ENCODE results near the gene GPR119.

DNA sequence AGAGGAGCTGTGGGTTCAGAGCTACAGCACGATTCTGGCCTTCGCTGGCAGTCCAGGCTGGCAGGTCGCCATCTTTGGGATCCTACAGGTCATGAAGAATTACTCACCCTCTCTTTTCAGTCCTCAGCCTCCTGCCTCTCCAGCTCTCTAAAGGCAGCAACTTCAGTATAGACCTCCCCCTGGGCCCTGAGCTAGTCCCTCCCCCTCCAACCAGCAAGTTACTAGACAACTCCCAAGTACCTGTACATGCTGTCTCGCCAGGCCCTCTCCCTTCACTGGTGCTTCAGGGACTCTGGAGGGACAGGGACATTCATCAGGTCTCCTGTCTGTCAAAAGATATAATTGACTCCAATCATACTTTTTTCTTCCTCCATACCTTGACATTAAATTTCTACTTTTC is at the start of gene GPR119:
- TF ChIP-seq, protein P1, sequence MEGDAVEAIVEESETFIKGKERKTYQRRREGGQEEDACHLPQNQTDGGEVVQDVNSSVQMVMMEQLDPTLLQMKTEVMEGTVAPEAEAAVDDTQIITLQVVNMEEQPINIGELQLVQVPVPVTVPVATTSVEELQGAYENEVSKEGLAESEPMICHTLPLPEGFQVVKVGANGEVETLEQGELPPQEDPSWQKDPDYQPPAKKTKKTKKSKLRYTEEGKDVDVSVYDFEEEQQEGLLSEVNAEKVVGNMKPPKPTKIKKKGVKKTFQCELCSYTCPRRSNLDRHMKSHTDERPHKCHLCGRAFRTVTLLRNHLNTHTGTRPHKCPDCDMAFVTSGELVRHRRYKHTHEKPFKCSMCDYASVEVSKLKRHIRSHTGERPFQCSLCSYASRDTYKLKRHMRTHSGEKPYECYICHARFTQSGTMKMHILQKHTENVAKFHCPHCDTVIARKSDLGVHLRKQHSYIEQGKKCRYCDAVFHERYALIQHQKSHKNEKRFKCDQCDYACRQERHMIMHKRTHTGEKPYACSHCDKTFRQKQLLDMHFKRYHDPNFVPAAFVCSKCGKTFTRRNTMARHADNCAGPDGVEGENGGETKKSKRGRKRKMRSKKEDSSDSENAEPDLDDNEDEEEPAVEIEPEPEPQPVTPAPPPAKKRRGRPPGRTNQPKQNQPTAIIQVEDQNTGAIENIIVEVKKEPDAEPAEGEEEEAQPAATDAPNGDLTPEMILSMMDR (IDR thresholded peaks at IDR 0.05) = no peak
- no peak for TF ChIP-seq POLR2A (IDR thresholded peaks at IDR 0.05)

Data from lower leg skin (tissue), 3 donors.